NCI-H1436 treated with DMSO at 0.1 percent for 48 hours (cell line): Measurements from ENCODE around the gene LMNA.

Source experiments
- DNase-seq: peaks from one replicate; lab custom pipeline; 2025; lab: John Stamatoyannopoulos, UW

Gene LMNA

DNA sequence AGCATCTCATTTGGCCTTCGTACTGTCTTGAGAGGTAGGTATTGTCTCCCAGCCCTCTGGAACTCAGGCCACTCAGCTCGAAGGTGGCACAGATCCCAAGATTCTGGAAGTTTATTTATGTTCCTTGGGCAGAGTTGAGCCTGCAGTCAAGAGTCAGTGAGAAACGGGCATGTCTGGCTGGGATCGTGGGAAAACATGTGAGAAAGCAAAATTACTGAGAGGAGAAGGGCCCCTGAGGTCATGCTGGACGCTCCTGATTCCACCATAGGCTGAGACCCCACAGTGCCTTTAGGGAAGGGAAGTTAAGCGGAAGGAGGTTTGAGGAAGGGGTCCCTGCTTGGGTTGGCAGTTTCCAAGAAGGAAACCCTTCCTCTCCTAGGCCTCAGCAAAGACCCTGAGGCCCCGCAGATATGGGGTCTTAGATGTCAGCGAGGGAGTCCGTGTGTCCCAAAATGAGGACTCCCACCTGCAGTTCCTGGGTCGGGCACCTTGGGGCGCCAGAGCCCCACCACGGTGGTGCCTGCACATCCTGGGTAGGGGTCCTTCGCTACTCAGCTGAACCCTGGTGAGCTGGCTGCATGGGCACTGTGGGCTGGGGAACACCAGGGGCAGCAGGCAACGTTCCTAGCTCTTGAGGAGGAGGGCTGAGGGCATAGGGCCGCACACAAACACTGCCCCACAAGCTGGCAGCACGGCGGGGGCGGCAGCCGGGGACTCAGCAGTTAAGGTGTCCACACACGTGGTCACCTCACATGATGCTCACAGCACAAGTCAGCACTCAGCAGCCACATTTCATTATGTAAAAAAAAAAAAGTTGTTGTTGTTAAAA lies 26.6 kb downstream of the LMNA start:
- no peak for DNase-seq

DNA sequence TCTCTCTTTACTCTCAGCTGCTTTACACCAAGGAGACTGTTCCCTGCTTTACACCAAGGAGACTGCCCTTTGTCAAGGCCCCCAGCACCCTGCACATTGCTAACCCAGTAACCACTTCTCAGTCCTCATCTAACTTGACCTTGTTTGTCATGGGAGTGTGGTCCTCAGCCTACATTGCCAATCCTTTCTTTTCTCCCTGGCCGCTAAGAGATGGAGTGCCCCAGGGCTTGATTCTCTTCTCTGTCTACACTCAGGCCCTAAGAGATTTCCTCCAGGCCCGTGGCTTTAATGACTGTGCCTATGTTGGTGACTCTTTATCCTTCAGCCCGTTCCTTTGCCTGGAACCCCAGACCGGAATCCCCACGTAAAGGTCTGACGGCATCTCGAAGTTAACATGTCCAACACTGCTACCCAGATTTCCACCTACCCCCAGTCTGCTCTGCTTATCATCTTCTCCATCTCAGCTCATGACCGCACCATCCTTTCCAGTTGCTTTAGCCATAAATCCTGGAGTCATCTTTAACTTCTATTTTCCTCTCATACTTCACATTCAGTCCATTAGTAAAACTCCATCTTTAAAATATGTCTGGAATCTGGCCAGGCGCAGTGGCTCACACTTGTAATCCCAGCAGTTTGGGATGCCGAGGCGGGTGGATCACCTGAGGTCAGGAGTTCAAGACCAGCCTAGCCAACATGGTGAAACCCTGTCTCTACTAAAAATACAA lies 29.4 kb downstream of the LMNA start:
- no peak for DNase-seq

DNA sequence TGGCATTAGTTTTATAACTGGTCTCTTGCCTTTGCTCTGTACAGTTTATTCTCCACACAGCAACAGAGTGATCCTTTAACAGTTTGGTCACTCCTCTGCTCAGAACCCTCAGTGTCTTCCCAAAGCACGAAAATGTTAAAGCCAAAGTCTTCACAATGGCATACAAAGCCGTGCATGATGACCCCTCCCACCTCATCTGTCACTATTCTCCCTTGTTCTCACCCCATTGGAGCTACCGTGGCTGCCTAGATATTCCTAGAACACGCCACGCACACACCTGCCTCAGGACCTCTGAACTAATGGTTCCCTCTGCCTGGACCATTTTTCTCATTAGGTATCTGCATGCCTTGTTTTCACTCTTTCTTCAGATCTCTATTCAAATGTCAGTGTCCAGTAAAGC lies 30.2 kb downstream of the LMNA start:
- no peak for DNase-seq

- DNase-seq = no peak
Measured at GRCh38 chr1:156145650-156146019, 31.1 kb downstream of the LMNA start.

GRCh38 chr1:156146020-156146768 lies 31.7 kb downstream of the LMNA start:
- DNase-seq = peak; percentile 65

- DNase-seq = no peak
Measured at GRCh38 chr1:156146769-156147405, 32.4 kb downstream of the LMNA start.

DNA sequence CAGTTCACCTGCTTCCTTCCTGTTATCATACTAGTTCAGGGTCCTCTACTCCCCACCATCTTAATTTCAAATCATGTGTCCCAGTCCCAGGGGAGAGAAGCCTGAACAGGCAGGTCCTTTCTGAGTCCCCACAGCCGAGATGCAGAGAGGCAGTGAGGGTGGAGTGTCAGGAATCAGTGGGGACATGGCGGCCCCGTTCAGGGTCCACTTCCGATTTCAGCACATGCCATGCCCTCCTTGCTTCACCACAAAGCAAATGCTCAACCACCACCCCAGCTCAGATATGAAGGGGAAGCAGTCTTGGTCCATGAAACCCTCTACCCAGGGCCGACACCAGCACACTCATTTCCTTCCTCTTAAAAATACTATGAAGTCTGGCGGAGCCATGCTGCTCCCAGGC lies 33.7 kb downstream of the LMNA start:
- DNase-seq = no peak

DNA sequence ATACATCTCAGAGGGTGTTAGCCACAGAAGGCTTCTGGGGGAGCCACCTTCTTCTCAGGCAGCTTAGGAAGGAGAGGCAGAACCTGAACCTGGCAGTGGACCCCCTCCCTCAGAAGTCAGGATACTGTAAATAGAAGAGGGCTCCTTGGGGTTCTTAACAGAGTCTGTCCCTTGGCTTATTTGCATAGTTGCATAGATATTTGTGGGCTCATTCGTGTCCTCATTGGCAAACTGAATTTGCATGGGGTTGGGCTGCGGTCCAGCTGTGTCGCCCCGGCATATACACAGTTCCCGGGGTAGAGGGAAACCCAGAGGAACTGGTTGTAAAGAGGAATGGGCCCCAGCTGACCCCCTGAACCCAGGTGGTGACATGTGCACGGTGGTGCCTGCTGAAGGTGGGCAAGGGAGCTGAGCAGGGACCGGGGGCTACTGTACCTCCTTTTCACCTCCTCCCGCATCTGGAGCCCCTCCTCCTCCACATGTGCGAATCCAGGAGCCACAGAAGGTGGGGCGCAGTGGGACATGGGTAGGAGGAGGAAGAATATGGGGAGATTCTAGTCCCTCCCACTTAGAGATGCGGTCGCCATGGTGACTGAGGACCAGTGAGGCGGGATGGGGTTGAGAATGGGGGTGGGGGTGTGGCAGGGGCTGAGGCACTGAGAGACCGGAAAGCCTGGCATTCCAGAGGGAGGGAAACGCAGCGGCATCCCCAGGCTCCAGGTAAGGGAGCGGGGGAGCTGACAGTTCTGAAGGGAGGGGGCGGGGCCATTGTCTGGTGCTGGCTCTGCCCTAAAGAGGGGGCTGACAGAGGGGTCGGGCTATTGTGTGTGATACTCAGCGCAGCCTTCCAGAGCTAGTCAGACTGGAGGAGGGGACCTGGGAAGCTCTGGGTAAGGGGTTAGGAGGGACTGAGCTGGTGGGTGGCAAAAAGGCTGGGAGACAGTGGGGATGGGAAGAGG lies 35.1 kb downstream of the LMNA start:
- no peak for DNase-seq

DNA sequence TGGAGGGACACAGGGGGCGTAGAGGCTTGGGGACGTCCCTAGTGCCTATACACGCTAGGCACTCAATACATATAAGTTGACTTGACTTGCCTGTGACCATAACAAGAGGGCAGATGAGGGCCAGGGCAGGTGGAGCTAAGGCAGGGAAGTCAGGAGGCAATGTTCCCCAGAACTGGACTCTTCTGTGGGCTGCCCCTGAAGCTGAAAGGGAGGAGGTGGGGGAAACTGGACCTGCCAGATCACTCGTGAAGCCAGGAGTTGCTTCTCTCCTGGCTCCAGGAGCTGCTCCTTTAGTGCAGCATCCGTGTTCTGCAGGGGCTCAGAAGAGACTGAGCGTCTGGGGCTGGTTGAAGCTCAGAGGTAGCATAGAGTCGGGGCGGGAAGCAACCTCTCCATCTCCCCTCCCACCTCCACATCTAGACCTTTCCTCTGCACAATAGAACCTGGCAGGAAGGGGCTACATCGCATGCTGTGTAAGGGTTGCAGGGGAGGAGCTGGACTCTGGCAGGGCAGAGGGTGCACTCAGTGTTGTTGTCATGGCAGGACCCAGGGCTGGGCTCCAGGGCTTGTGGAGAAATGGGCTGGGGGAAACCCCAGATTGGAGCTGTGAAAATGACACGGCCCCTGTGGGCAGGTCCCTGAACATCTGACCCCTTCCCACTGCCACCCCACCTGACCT lies 36.0 kb downstream of the LMNA start:
- DNase-seq = no peak

DNA sequence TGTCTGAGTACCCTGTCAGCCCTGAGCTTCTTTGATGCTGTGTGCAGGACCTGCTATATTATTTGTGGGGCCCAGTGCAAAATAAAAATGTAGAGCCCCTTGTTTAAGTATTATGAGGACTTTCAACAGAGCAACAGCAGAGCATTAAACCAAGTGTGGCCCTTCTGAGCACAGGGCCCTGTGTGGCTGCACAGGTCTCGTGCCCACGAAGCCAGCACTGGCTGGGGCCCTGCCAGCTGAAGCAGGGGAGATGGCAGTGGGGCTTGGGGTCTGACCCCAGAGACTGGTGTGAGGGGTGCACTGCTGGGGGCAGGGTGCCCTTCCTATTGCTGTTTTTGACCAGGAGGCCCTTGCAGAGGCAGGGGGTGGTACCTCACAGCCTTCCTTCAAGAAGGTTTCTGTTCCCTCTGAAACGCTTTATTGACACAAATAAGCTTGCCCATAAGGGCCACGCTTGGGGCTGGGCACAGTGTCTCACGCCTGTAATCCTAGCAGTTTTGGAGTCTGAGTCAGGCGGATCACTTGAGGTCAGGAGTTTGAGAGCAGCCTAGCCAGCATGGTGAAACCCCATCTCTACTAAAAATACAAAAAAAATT lies 36.7 kb downstream of the LMNA start:
- no peak for DNase-seq

- no peak for DNase-seq
Measured at GRCh38 chr1:156152628-156153027, 38.1 kb downstream of the LMNA start.

GRCh38 chr1:156153362-156153761 lies 38.9 kb downstream of the LMNA start, which contains the start of gene SEMA4A:
SEMA4A (plus strand) TSS chr1:156153585; CDS start chr1:156154579, 994 bp downstream.
- no peak for DNase-seq

GRCh38 chr1:156154317-156154749 lies 39.8 kb downstream of the LMNA start:
- DNase-seq = no peak

- no peak for DNase-seq
Measured at GRCh38 chr1:156155756-156156510, 41.4 kb downstream of the LMNA start.

- DNase-seq = no peak
Measured at GRCh38 chr1:156157506-156157905, 43.0 kb downstream of the LMNA start.

- DNase-seq = no peak
Measured at GRCh38 chr1:156157966-156158365, 43.5 kb downstream of the LMNA start.

- no peak for DNase-seq
Measured at GRCh38 chr1:156160000-156160742, 45.7 kb downstream of the LMNA start.

- DNase-seq = no peak
Measured at GRCh38 chr1:156160743-156161171, 46.2 kb downstream of the LMNA start.
